ELF-1 (cell line): ENCODE results near the gene FAM53B.

Source experiments
- DNase-seq: peaks from one replicate; pipeline ENCODE4 v3.0.0-alpha.2; 2016; ENCODE audit warnings: low read depth, low spot score

The FAM53B gene

GRCh38 chr10:124728071-124728829 lies 15.9 kb downstream of the FAM53B start:
- DNase-seq, result peak; percentile 57

GRCh38 chr10:124727361-124727960 lies 16.7 kb downstream of the FAM53B start:
- DNase-seq, result no peak

- no peak for DNase-seq
Observed at GRCh38 chr10:124725791-124726190, 18.4 kb downstream of the FAM53B start.

GRCh38 chr10:124725171-124725631 lies 19.0 kb downstream of the FAM53B start:
- DNase-seq, result no peak

GRCh38 chr10:124724279-124725027 lies 19.7 kb downstream of the FAM53B start:
- no peak for DNase-seq

GRCh38 chr10:124723826-124724225 lies 20.4 kb downstream of the FAM53B start:
- no peak for DNase-seq

GRCh38 chr10:124722798-124723783 lies 21.1 kb downstream of the FAM53B start:
- DNase-seq, result no peak

- no peak for DNase-seq
Observed at GRCh38 chr10:124721330-124722045, 22.7 kb downstream of the FAM53B start.

- DNase-seq, result no peak
Observed at GRCh38 chr10:124719213-124719851, 24.8 kb downstream of the FAM53B start.

- no peak for DNase-seq
Observed at GRCh38 chr10:124717911-124718741, 26.1 kb downstream of the FAM53B start.

- no peak for DNase-seq
Observed at GRCh38 chr10:124717041-124717757, 27.0 kb downstream of the FAM53B start.

- no peak for DNase-seq
Observed at GRCh38 chr10:124716369-124716768, 27.8 kb downstream of the FAM53B start.

GRCh38 chr10:124715439-124715838 lies 28.7 kb downstream of the FAM53B start:
- no peak for DNase-seq

GRCh38 chr10:124713679-124714255 lies 30.4 kb downstream of the FAM53B start:
- DNase-seq, result no peak

GRCh38 chr10:124712704-124713407 lies 31.3 kb downstream of the FAM53B start:
- no peak for DNase-seq

- no peak for DNase-seq
Observed at GRCh38 chr10:124711145-124711544, 33.0 kb downstream of the FAM53B start.

- no peak for DNase-seq
Observed at GRCh38 chr10:124710266-124710881, 33.8 kb downstream of the FAM53B start.
